Measurements from ENCODE around the gene DNASE1L3. TPM values are rescaled to one million over a fixed set of nuclear protein-coding genes. Genes with fewer than 3 reads are reported as not detected.

Gene DNASE1L3
- total RNA-seq, 4 donors from 2014 or later: 0.80 to 2.9 (median 2.2) TPM; not detected in 1

GRCh38 chr3:58150810-58151199, 60.0 kb downstream of the DNASE1L3 start:
- Histone ChIP-seq H3K4me1 (peaks cover 0 to 22% (median 19%) of the 10 kb centered on the region in 4 donors), H3K27ac (replicated peaks in 1 of 4) (peak overlapping the region; percentile 18 to 53 (median 38)), H3K36me3 (peaks cover 53 to 99% (median 95%) of the 10 kb centered on the region in 4 donors), H3K9me3 (no peaks in the 10 kb centered on the region), H3K27me3 (no peaks in the 10 kb centered on the region), H3K4me3 (no peak overlapping the region)
- no peak for DNase-seq (ENCODE audit: extremely low spot score)
- TF ChIP-seq POLR2A (IDR thresholded peaks at IDR 0.05; ENCODE audit: low read depth): no peak
- no peak for TF ChIP-seq POLR2AphosphoS5 (IDR thresholded peaks at IDR 0.05)
- no peak for TF ChIP-seq EP300 (IDR thresholded peaks at IDR 0.05)
- TF ChIP-seq, protein P1, sequence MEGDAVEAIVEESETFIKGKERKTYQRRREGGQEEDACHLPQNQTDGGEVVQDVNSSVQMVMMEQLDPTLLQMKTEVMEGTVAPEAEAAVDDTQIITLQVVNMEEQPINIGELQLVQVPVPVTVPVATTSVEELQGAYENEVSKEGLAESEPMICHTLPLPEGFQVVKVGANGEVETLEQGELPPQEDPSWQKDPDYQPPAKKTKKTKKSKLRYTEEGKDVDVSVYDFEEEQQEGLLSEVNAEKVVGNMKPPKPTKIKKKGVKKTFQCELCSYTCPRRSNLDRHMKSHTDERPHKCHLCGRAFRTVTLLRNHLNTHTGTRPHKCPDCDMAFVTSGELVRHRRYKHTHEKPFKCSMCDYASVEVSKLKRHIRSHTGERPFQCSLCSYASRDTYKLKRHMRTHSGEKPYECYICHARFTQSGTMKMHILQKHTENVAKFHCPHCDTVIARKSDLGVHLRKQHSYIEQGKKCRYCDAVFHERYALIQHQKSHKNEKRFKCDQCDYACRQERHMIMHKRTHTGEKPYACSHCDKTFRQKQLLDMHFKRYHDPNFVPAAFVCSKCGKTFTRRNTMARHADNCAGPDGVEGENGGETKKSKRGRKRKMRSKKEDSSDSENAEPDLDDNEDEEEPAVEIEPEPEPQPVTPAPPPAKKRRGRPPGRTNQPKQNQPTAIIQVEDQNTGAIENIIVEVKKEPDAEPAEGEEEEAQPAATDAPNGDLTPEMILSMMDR (IDR thresholded peaks at IDR 0.05): no peak
- WGBS: 83% methylated on average over 13 of the region's 13 CpGs
- intact Hi-C loops (cut with DNase I): no loop called here

DNA sequence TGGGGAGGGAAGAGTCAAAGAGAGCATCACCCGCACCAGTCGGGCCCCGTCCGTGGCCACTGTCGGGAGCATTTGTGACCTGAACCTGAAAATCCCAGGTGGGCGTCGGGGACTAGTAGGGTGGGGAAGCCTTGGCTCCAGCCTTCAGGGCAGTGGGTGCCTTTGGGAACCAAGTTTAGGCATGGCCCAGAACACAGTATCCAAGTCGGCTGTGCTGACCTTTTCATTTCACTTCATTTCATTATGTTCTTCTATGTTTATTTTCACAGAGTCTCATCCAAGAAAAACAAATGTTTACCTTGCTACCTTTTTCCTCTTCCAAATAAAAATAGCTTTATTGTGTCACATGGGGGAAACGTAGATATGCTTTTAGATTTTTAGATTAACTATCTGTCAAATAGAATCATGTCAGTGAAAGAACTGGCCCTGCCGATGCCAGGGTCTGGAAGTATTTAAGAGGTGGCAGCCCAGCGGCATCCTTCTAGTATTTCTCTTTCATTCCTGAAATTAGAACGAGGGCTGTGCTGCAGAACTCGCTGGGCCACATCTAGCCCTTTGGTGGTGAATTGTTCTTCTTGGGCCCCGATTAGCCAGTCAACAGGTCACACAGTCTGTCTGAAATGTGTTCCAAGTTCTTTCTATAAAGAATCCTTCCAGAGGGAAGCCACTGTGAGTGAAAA, 60.5 kb downstream of the DNASE1L3 start:
- H3K36me3 ChIP-seq: peaks cover 55 to 99% (median 95%) of the 10 kb centered on the region in 4 donors
- peak overlapping the region; percentile 18 to 53 (median 38) for H3K27ac ChIP-seq (replicated peaks in 1 of 4)
- WGBS: 81% methylated on average over 14 of the region's 14 CpGs
- peaks cover 0 to 22% (median 19%) of the 10 kb centered on the region in 4 donors for H3K4me1 ChIP-seq
- DNase-seq (ENCODE audit: extremely low spot score): no peak
- H3K27me3 ChIP-seq: no peaks in the 10 kb centered on the region
- TF ChIP-seq, protein P1 (IDR thresholded peaks at IDR 0.05): no peak
- TF ChIP-seq POLR2AphosphoS5 (IDR thresholded peaks at IDR 0.05) (no peak), EP300 (IDR thresholded peaks at IDR 0.05) (no peak), POLR2A (IDR thresholded peaks at IDR 0.05; ENCODE audit: low read depth) (no peak)
- intact Hi-C loops (cut with DNase I): no loop called here
- H3K9me3 ChIP-seq: no peaks in the 10 kb centered on the region
- no peak overlapping the region for H3K4me3 ChIP-seq

GRCh38 chr3:58148049-58148448, 62.7 kb downstream of the DNASE1L3 start:
- Histone ChIP-seq H3K27me3 (no peaks in the 10 kb centered on the region), H3K9me3 (no peaks in the 10 kb centered on the region), H3K4me3 (no peak overlapping the region), H3K4me1 (peaks cover 0 to 33% (median 26%) of the 10 kb centered on the region in 4 donors), H3K27ac (replicated peaks in 1 of 4) (no peak overlapping the region), H3K36me3 (peaks cover 55 to 99% (median 83%) of the 10 kb centered on the region in 4 donors)
- intact Hi-C loops (cut with DNase I): no loop called here
- no peak for TF ChIP-seq POLR2A (IDR thresholded peaks at IDR 0.05; ENCODE audit: low read depth)
- TF ChIP-seq, protein P1 (IDR thresholded peaks at IDR 0.05): no peak
- TF ChIP-seq POLR2AphosphoS5 (IDR thresholded peaks at IDR 0.05): no peak
- TF ChIP-seq EP300 (IDR thresholded peaks at IDR 0.05): no peak
- WGBS: 100% methylated on average over 7 of the region's 9 CpGs
- no peak for DNase-seq (ENCODE audit: extremely low spot score)

DNA sequence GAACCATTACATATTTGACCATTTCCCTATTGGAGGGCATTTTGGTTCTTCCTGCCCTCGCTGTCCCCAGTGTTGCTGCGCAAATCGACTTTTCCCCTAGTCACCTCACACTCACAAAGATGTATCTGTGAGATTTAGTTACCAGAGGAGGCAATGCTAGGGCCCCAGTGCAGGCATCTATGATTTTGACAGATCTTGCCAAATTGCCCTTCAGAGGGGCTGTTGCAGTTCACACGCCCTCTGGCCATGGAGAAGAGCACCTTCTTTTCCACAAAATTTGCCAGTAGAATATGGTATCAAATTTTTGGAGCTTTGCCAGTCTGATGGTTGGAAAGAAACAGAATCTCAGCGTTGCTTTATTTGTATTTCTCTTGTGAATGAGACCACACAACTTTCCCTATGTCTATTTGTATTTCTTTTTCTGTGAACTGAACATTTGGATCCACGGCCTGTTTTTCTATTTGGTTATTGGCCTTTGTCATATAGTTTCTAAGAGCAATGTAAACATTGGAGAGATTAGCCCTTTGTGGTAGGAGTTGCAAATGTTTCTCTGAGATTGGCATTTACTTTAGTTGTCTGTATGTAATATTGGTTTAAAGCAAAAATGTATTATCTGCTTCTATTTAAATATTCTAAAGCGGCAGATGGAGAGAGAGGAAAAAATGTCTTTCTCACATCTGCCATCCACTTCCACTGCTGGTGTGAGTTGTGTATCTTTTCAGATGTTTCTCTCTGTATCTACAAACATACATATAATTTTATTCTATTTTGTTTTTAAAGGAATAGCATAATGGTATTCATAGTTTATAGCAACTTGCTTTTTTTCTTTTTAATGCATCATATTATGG, 66.1 kb downstream of the DNASE1L3 start:
- no peak for DNase-seq (ENCODE audit: extremely low spot score)
- 81% methylated on average over 7 of the region's 7 CpGs for WGBS
- Histone ChIP-seq H3K4me1 (peaks cover 0 to 13% (median 7%) of the 10 kb centered on the region in 4 donors), H3K9me3 (no peaks in the 10 kb centered on the region), H3K4me3 (no peak overlapping the region), H3K27me3 (no peaks in the 10 kb centered on the region), H3K27ac (replicated peaks in 1 of 4) (peak overlapping the region in 1 of 4 donors; percentile 18), H3K36me3 (peaks cover 69 to 100% (median 85%) of the 10 kb centered on the region in 4 donors)
- intact Hi-C loops (cut with DNase I): no loop called here
- TF ChIP-seq, protein P1 (IDR thresholded peaks at IDR 0.05): no peak
- TF ChIP-seq POLR2AphosphoS5 (IDR thresholded peaks at IDR 0.05): no peak

Data from esophagus muscularis mucosa (tissue), 4 donors.